Non-pigmented ciliary epithelial cell (primary cell): ENCODE measurements around the gene PTPRN2.

Experiments used
- DNase-seq: peaks from one replicate; pipeline ENCODE4 v3.0.0-alpha.2; 2010; ENCODE audit warnings: low read depth

PTPRN2 gene

GRCh38 chr7:157879391-157879790 is 708.2 kb downstream of the PTPRN2 start:
- DNase-seq, result no peak

- DNase-seq, result no peak
Observed at GRCh38 chr7:157877298-157878090, 710.1 kb downstream of the PTPRN2 start.

GRCh38 chr7:157876469-157877285 is 710.9 kb downstream of the PTPRN2 start:
- no peak for DNase-seq

- DNase-seq, result no peak
Observed at GRCh38 chr7:157875230-157876179, 712.1 kb downstream of the PTPRN2 start.

- DNase-seq, result no peak
Observed at GRCh38 chr7:157874870-157875229, 712.8 kb downstream of the PTPRN2 start.

GRCh38 chr7:157874208-157874816 is 713.3 kb downstream of the PTPRN2 start:
- no peak for DNase-seq

GRCh38 chr7:157873664-157874063 is 714.0 kb downstream of the PTPRN2 start:
- DNase-seq, result no peak

GRCh38 chr7:157873181-157873580 is 714.4 kb downstream of the PTPRN2 start:
- no peak for DNase-seq

GRCh38 chr7:157872447-157872846 is 715.2 kb downstream of the PTPRN2 start:
- no peak for DNase-seq

GRCh38 chr7:157871681-157872080 is 715.9 kb downstream of the PTPRN2 start:
- DNase-seq, result no peak

GRCh38 chr7:157870644-157871290 is 716.9 kb downstream of the PTPRN2 start:
- DNase-seq, result no peak

- DNase-seq, result no peak
Observed at GRCh38 chr7:157869793-157870192, 717.8 kb downstream of the PTPRN2 start.

- no peak for DNase-seq
Observed at GRCh38 chr7:157867685-157868305, 719.8 kb downstream of the PTPRN2 start.

- DNase-seq, result no peak
Observed at GRCh38 chr7:157866336-157866924, 721.2 kb downstream of the PTPRN2 start.

- DNase-seq, result no peak
Observed at GRCh38 chr7:157865351-157866165, 722.1 kb downstream of the PTPRN2 start.

- no peak for DNase-seq
Observed at GRCh38 chr7:157864911-157865310, 722.7 kb downstream of the PTPRN2 start.

- DNase-seq, result no peak
Observed at GRCh38 chr7:157863906-157864810, 723.5 kb downstream of the PTPRN2 start.

- no peak for DNase-seq
Observed at GRCh38 chr7:157863176-157863575, 724.4 kb downstream of the PTPRN2 start.
